ENCODE measurements around the gene ISOC2. TPM values are rescaled to one million over a fixed set of nuclear protein-coding genes. Genes with fewer than 3 reads are reported as not detected.
A peak's percentile ranks its signal among the peaks of the same experiment; 100 is the strongest.
"Not testable (repeated sequence)": the region's sequence is repeated elsewhere in the genome, so short reads cannot be mapped to it uniquely, and the experiment has no call there.

The ISOC2 gene
- total RNA-seq, 1 donor from 2014 or later, result 25.3 TPM

DNA sequence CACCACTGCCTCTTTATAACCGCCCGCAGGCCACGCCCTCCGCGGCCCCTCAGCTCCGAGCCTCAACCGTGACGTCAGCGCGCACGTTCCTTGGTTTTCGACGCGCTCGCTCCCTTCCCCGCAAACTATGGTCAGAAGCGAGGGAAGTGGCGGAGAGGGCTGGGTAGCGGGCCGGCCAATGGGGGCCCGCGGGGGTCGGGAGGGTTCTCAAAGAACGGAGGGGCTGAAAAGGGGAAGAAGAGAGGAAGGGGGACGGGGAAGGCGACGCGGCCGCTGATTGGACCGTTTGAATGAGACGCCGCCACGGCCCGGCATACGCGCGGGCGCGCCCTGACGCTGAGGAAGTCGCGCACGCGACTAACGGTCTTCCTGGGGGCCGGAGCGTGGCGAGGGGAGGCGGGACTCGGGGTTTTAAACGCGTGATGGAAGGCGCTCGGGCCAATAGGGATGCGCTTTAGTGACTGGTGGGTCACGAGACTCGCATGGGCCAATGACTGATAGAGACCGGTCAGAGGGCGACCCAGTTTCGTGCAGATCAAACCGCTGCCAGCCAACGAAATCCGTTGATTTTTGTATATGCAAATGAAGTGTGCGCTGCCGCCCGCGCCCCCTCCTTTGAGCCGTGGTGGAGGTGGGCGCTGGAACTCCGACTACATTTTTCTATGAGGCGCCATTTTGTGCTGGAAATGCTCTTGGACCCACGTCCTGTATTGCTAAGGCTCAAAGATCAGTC, 53.5 kb downstream of the ISOC2 start:
- Histone ChIP-seq H3K9me3 (no peaks in the 10 kb centered on the region), H3K27me3 (no peaks in the 10 kb centered on the region), H3K27ac (peak overlapping the region; percentile 98), H3K4me1 (peaks cover 16% of the 10 kb centered on the region), H3K4me3 (peak overlapping the region; percentile 68), H3K36me3 (peaks cover 14% of the 10 kb centered on the region)
- TF ChIP-seq, protein P1, sequence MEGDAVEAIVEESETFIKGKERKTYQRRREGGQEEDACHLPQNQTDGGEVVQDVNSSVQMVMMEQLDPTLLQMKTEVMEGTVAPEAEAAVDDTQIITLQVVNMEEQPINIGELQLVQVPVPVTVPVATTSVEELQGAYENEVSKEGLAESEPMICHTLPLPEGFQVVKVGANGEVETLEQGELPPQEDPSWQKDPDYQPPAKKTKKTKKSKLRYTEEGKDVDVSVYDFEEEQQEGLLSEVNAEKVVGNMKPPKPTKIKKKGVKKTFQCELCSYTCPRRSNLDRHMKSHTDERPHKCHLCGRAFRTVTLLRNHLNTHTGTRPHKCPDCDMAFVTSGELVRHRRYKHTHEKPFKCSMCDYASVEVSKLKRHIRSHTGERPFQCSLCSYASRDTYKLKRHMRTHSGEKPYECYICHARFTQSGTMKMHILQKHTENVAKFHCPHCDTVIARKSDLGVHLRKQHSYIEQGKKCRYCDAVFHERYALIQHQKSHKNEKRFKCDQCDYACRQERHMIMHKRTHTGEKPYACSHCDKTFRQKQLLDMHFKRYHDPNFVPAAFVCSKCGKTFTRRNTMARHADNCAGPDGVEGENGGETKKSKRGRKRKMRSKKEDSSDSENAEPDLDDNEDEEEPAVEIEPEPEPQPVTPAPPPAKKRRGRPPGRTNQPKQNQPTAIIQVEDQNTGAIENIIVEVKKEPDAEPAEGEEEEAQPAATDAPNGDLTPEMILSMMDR (IDR thresholded peaks at IDR 0.05), result no peak
- peak; percentile 99 for DNase-seq
- intact Hi-C loops (cut with DNase I), result no loop called here
- peak; percentile 97 for ATAC-seq

DNA sequence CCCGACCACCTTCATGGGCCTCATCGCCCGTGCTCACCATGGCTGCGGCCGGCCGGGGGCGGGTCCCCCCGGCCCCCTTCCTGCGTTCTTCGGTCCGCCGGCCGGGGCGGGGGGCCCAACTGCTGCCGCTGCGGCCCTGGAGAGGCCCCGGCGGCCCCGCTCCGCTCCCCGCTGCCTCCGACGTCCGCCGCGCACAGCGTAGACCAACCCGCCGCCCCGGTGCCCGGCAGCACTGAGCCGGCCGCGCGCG, 54.0 kb downstream of the ISOC2 start, which contains the start of gene UBE2S:
Gene UBE2S (minus strand): TSS at position 239 of the 250 bp plus-strand sequence. CDS start 199 bp downstream, at position 40.
- DNase-seq; intact Hi-C loops (cut with DNase I): not testable (repeated sequence)

GRCh38 chr19:55406826-55407549, 54.5 kb downstream of the ISOC2 start:
- peaks cover 20% of the 10 kb centered on the region for H3K36me3 ChIP-seq
- H3K4me3 ChIP-seq, result peak overlapping the region; percentile 68
- intact Hi-C loops (cut with DNase I), result no loop called here
- H3K27me3 ChIP-seq, result no peaks in the 10 kb centered on the region
- TF ChIP-seq, protein P1 (IDR thresholded peaks at IDR 0.05), result no peak
- no peaks in the 10 kb centered on the region for H3K9me3 ChIP-seq
- peak; percentile 77 for DNase-seq
- peaks cover 16% of the 10 kb centered on the region for H3K4me1 ChIP-seq
- peak overlapping the region; percentile 98 for H3K27ac ChIP-seq
- peak; percentile 6 for ATAC-seq

More for the DNA sequence above, 54.0 kb downstream of the ISOC2 start, which contains the start of gene UBE2S:
- peak within 1 kb of the TSS; percentile 68 for H3K4me3 ChIP-seq
- not testable (repeated sequence) for ATAC-seq, H3K9me3 ChIP-seq, H3K27me3 ChIP-seq
- H3K27ac ChIP-seq, result peak within 1 kb of the TSS; percentile 98
- H3K36me3 ChIP-seq, result peaks cover 19% of the 10 kb centered on the region
- peaks cover 16% of the 10 kb centered on the region for H3K4me1 ChIP-seq

GRCh38 chr19:55406091-55406825, 55.2 kb downstream of the ISOC2 start:
- H3K4me3 ChIP-seq, result peak overlapping the region; percentile 68

GRCh38 chr19:55405638-55406037, 55.8 kb downstream of the ISOC2 start:
- DNase-seq (no peak), ATAC-seq (no peak)
- Histone ChIP-seq H3K9me3 (no peaks in the 10 kb centered on the region), H3K36me3 (peaks cover 25% of the 10 kb centered on the region), H3K27me3 (no peaks in the 10 kb centered on the region), H3K4me3 (no peak overlapping the region), H3K4me1 (peaks cover 16% of the 10 kb centered on the region), H3K27ac (no peak overlapping the region)
- TF ChIP-seq, protein P1 (IDR thresholded peaks at IDR 0.05), result no peak
- intact Hi-C loops (cut with DNase I), result no loop called here

More at GRCh38 chr19:55406091-55406825, 55.2 kb downstream of the ISOC2 start:
- Histone ChIP-seq H3K4me1 (peaks cover 16% of the 10 kb centered on the region), H3K9me3 (no peaks in the 10 kb centered on the region), H3K27ac (no peak overlapping the region), H3K36me3 (peaks cover 20% of the 10 kb centered on the region), H3K27me3 (no peaks in the 10 kb centered on the region)
- DNase-seq (no peak), ATAC-seq (no peak)
- TF ChIP-seq, protein P1 (IDR thresholded peaks at IDR 0.05), result no peak
- intact Hi-C loops (cut with DNase I), result no loop called here

Other genes starting within 250 kb of the ISOC2 start
- 4.3 TPM for gene TMEM86B, start 232.9 kb downstream of the ISOC2 start, total RNA-seq
- gene PPP6R1, start 202.6 kb downstream of the ISOC2 start, total RNA-seq, result 61.0 TPM
- 19.7 TPM for gene HSPBP1, start 181.5 kb downstream of the ISOC2 start, total RNA-seq
- gene BRSK1, start 177.6 kb downstream of the ISOC2 start, total RNA-seq, result 1.3 TPM
- gene TMEM150B, start 136.3 kb downstream of the ISOC2 start, total RNA-seq, result 23.9 TPM
- gene KMT5C, start 121.8 kb downstream of the ISOC2 start, total RNA-seq, result 11.7 TPM
- gene COX6B2, start 106.9 kb downstream of the ISOC2 start, total RNA-seq, result not detected
- not detected for gene GARIN5B, start 98.4 kb downstream of the ISOC2 start, total RNA-seq
- 0.84 TPM for gene IL11, start 91.2 kb downstream of the ISOC2 start, total RNA-seq
- not detected for gene TMEM190, start 84.8 kb downstream of the ISOC2 start, total RNA-seq
- 19.8 TPM for gene TMEM238, start 77.3 kb downstream of the ISOC2 start, total RNA-seq
- gene RPL28, start 75.7 kb downstream of the ISOC2 start, total RNA-seq, result 1,343 TPM
- gene UBE2S, start 53.9 kb downstream of the ISOC2 start, total RNA-seq, result 19.5 TPM
- gene SHISA7, start 18.3 kb downstream of the ISOC2 start, total RNA-seq, result not detected
- gene C19orf85, start 3.1 kb upstream of the ISOC2 start, total RNA-seq, result not detected
- gene ZNF628, start 15.0 kb upstream of the ISOC2 start, total RNA-seq, result 10.2 TPM
- gene NAT14, start 23.5 kb upstream of the ISOC2 start, total RNA-seq, result 14.7 TPM
- gene SSC5D, start 26.8 kb upstream of the ISOC2 start, total RNA-seq, result 6.0 TPM
- gene SBK2, start 75.5 kb upstream of the ISOC2 start, total RNA-seq, result not detected
- 1.8 TPM for gene SBK3, start 83.9 kb upstream of the ISOC2 start, total RNA-seq
- 15.7 TPM for gene ZNF579, start 119.2 kb upstream of the ISOC2 start, total RNA-seq
- 14.9 TPM for gene FIZ1, start 137.9 kb upstream of the ISOC2 start, total RNA-seq
- 28.6 TPM for gene ZNF524, start 138.6 kb upstream of the ISOC2 start, total RNA-seq
- 18.4 TPM for gene ZNF865, start 144.0 kb upstream of the ISOC2 start, total RNA-seq
- 9.7 TPM for gene ZNF784, start 162.9 kb upstream of the ISOC2 start, total RNA-seq
- 30.7 TPM for gene ZNF580, start 179.4 kb upstream of the ISOC2 start, total RNA-seq
- 16.4 TPM for gene ZNF581, start 182.0 kb upstream of the ISOC2 start, total RNA-seq
- gene CCDC106, start 186.6 kb upstream of the ISOC2 start, total RNA-seq, result 11.1 TPM
- gene U2AF2, start 193.4 kb upstream of the ISOC2 start, total RNA-seq, result 142 TPM
- 117 TPM for gene EPN1, start 213.6 kb upstream of the ISOC2 start, total RNA-seq